Suprapubic skin (tissue), 4 donors: ENCODE data around the gene TAS2R3. TPM values are rescaled to one million over a fixed set of nuclear protein-coding genes. Genes with fewer than 3 reads are reported as not detected.
A peak's percentile ranks its signal among the peaks of the same experiment; 100 is the strongest.
"Not testable (repeated sequence)": the region's sequence is repeated elsewhere in the genome, so short reads cannot be mapped to it uniquely, and the experiment has no call there.

ENCODE experiments used
- DNase-seq, 2 donors: peaks; one replicate each; pipeline ENCODE4 v3.0.0-alpha.2; 2019; ENCODE audit warnings: low spot score in 2 of 2
- H3K27ac ChIP-seq: fragments of 200-600 bp; sonication (generic); one replicate; pipeline ENCODE4 v1.5.1; 2019
- H3K27me3 ChIP-seq: fragments of 200-600 bp; sonication (generic); one replicate; pipeline ENCODE4 v1.5.1; 2019
- H3K36me3 ChIP-seq: fragments of 200-600 bp; sonication (generic); one replicate; pipeline ENCODE4 v1.5.1; 2019
- H3K4me1 ChIP-seq: fragments of 200-600 bp; sonication (generic); one replicate; pipeline ENCODE4 v1.5.1; 2019
- H3K4me3 ChIP-seq: fragments of 200-600 bp; sonication (generic); one replicate; pipeline ENCODE4 v1.5.1; 2019; ENCODE audit warnings: mild to moderate bottlenecking
- H3K9me3 ChIP-seq: fragments of 200-600 bp; sonication (generic); one replicate; pipeline ENCODE4 v1.5.1; 2019
- EP300 ChIP-seq: sonication (generic); formaldehyde crosslinking; IDR thresholded peaks from one replicate; pipeline ENCODE4 v1.6.1; 2017; ENCODE audit warnings: antibody characterized with exemption
- POLR2A ChIP-seq, 2 donors: fragments of 450-650 bp; IDR thresholded peaks; one replicate each; pipeline ENCODE4 v1.6.1; 2017; ENCODE audit warnings: antibody characterized with exemption in 2 of 2, mild to moderate bottlenecking in 2 of 2, moderate library complexity in 2 of 2
- POLR2AphosphoS5 ChIP-seq, 3 donors: sonication (generic); formaldehyde crosslinking; IDR thresholded peaks; one replicate each; pipeline ENCODE4 v1.6.1; 2017; ENCODE audit warnings: antibody characterized with exemption in 3 of 3
- WGBS: methylation state at CpG from one replicate; pipeline ENCODE4 v1.1.5; 2018; 5-methylcytosine and 5-hydroxymethylcytosine counted together
- total RNA-seq, 4 donors: library from RNA; depleted of rRNA; stranded (reverse); fragments of >200 nt; gene quantifications; one replicate each; pipeline ENCODE4 v1.1.0, GENCODE V29; 2016
- TF ChIP-seq, protein P1 (sequence below), 2 donors: fragments of 200-600 bp in 1 of 2; fragments of 450-650 bp in 1 of 2; sonication (generic) in 1 of 2; IDR thresholded peaks; one replicate each; pipeline ENCODE4 v1.5.1; 2016 to 2019; ENCODE audit warnings: antibody characterized with exemption in 2 of 2, mild to moderate bottlenecking in 1 of 2, moderate library complexity in 1 of 2

TAS2R3 gene
- total RNA-seq, 4 donors from 2014 or later, result 1.1 to 7.5 (median 3.4) TPM

DNA sequence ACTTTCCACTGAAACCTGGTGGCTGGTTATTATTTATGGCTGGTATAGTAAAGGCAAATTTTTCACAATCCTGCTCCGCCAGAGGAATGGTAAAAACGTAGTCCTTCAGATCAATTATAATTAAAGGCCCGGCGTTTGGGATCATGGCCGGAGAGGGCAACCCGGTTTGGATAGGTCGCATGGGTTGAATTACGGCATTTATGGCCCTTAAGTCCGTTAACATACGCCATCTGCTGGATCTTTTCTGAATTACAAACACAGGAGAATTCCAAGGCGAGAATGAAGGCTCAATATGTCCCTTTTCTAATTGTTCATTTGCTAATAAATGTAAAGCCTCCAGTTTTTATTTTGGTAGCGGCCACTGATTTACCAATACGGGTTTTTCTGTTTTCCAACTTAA is 11.3 kb upstream of the TAS2R3 start:
- Histone ChIP-seq H3K27me3 (no peaks in the 10 kb centered on the region), H3K4me1 (no peaks in the 10 kb centered on the region), H3K4me3 (no peak overlapping the region), H3K9me3 (peaks cover 19% of the 10 kb centered on the region), H3K27ac (no peak overlapping the region), H3K36me3 (peaks cover 81% of the 10 kb centered on the region)
- DNase-seq, result no peak
- 96% methylated on average over 13 of the region's 13 CpGs for WGBS
- no peak for TF ChIP-seq EP300

DNA sequence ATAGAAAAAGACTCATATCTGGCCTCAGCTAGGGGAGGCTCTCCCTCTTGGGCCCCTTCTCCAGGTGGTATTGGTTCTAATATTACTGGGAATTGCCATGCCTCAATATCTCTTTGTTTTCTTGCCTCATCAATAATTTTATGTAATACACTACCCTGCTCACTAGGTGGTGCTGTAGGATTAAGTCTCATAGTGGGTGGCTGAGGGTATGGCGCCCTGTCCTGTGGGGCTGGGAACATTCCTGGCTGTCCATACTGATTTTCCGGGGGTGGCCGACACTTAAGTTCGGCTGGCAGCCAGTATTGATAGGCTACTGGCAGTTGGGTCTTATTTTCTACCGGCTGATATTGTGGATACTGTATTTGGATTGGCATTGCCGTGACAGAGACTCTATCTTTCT is 9.0 kb upstream of the TAS2R3 start:
- 79% methylated on average over 6 of the region's 6 CpGs for WGBS

DNA sequence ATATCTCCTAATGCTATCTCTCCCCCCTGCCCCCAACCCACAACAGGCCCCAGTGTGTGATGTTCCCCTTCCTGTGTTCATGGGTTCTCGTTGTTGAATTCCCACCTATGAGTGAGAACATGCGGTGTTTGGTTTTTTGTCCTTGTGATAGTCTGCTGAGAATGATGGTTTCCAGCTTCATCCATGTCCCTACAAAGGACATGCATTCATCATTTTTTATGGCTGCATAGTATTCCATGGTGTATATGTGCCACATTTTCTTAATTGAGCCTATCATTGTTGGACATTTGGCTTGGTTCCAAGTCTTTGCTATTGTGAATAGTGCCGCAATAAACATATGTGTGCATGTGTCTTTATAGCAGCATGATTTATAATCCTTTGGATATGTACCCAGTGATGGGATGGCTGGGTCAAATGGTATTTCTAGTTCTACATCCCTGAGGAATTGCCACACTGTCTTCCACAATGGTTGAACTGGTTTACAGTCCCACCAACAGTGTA is 6.2 kb downstream of the TAS2R3 start:
- H3K36me3 ChIP-seq, H3K9me3 ChIP-seq, H3K4me3 ChIP-seq, DNase-seq, H3K27ac ChIP-seq, H3K4me1 ChIP-seq, H3K27me3 ChIP-seq: not testable (repeated sequence)
- 99% methylated on average over 3 of the region's 3 CpGs for WGBS

More for the DNA sequence above, 9.0 kb upstream of the TAS2R3 start:
- H3K4me1 ChIP-seq, result no peaks in the 10 kb centered on the region
- H3K36me3 ChIP-seq, result peaks cover 75% of the 10 kb centered on the region
- no peak for TF ChIP-seq EP300
- TF ChIP-seq, protein P1, sequence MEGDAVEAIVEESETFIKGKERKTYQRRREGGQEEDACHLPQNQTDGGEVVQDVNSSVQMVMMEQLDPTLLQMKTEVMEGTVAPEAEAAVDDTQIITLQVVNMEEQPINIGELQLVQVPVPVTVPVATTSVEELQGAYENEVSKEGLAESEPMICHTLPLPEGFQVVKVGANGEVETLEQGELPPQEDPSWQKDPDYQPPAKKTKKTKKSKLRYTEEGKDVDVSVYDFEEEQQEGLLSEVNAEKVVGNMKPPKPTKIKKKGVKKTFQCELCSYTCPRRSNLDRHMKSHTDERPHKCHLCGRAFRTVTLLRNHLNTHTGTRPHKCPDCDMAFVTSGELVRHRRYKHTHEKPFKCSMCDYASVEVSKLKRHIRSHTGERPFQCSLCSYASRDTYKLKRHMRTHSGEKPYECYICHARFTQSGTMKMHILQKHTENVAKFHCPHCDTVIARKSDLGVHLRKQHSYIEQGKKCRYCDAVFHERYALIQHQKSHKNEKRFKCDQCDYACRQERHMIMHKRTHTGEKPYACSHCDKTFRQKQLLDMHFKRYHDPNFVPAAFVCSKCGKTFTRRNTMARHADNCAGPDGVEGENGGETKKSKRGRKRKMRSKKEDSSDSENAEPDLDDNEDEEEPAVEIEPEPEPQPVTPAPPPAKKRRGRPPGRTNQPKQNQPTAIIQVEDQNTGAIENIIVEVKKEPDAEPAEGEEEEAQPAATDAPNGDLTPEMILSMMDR (IDR thresholded peaks at IDR 0.05), result peak in 1 of 2 donors; percentile 17
- no peak for TF ChIP-seq POLR2AphosphoS5 (IDR thresholded peaks at IDR 0.05)
- TF ChIP-seq POLR2A (IDR thresholded peaks at IDR 0.05), result no peak
- peaks cover 19% of the 10 kb centered on the region for H3K9me3 ChIP-seq
- H3K4me3 ChIP-seq, result no peak overlapping the region
- DNase-seq, result no peak
- no peaks in the 10 kb centered on the region for H3K27me3 ChIP-seq
- no peak overlapping the region for H3K27ac ChIP-seq

DNA sequence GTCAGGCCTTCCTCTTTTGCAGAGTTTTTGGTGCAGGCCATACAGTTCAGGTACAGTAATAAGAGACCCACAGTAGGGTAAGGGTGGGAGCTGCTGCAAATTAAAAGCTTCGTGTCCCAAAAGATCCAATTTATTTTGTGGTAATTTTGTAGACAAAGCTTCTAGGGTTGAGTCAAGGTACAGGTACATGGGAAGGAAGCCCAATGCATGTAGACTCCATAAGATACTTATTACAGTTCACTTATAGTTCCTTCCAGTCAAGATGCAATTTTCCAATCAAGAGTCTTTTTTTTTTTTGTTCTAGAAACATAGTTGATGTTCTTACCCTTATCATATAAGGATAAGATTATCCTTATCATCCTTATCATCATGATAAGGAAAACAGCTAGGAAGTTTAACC is 12.5 kb downstream of the TAS2R3 start, which contains the start of gene TAS2R4:
TAS2R4 (plus strand) TSS at position 301 of the 400 bp plus-strand sequence. CDS start 1,815 bp downstream, outside the sequence.
- Histone ChIP-seq H3K36me3 (peaks cover 42% of the 10 kb centered on the region), H3K27me3 (no peaks in the 10 kb centered on the region), H3K4me1 (no peaks in the 10 kb centered on the region), H3K9me3 (no peaks in the 10 kb centered on the region), H3K27ac (no peak within 1 kb of the TSS), H3K4me3 (no peak within 1 kb of the TSS)
- no peak for TF ChIP-seq POLR2AphosphoS5 (IDR thresholded peaks at IDR 0.05)
- TF ChIP-seq, protein P1 (IDR thresholded peaks at IDR 0.05), result no peak
- no peak for TF ChIP-seq EP300
- TF ChIP-seq POLR2A (IDR thresholded peaks at IDR 0.05), result no peak
- 93% methylated on average over 1 of the region's 1 CpG for WGBS
- DNase-seq, result no peak

DNA sequence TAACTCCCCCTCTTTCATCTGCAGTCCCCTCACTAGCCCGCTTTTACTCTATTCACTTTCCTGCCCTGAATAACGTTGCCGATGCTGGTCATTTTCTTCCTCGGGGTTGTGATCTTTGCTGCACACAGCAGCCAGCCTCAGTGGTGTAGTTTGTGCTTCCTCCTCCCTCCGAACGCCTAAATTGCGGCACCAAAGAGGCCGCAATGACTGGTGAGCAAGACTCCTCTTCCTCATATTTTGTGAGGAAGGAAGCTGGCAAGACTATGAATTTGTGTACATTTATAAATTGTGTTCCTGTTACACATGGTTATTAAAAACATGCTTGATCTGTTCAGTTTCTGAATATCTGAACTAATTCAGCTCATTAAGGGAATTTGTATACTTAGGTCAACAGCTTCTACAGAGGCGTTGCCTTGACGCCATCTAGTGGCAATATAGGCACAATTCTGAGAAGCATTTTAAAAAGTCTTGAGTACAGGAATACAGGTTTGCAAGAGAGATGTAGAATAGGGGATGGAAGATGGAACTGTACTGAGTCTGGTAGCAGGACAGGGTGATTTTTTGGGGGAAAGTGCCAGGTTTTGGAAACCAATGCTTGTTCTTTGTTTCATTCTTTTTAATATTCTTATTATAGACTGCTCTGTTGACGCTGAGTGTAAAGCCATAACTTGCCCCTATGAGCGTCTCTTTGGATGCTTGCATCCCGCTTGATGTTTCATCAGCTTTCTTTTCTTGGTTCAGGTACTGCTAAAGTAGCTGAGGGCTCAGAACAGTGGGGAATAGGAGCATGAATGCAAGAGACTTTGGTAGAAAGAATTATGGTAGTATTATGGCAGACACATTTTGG is 22.0 kb downstream of the TAS2R3 start:
- no peak for DNase-seq
- WGBS, result 69% methylated on average over 13 of the region's 13 CpGs
- no peak for TF ChIP-seq POLR2AphosphoS5 (IDR thresholded peaks at IDR 0.05)
- TF ChIP-seq POLR2A (IDR thresholded peaks at IDR 0.05), result no peak
- TF ChIP-seq, protein P1 (IDR thresholded peaks at IDR 0.05), result peak; percentile 8 to 39
- no peak for TF ChIP-seq EP300
- H3K4me1 ChIP-seq, result no peaks in the 10 kb centered on the region
- H3K4me3 ChIP-seq, result no peak overlapping the region
- no peaks in the 10 kb centered on the region for H3K27me3 ChIP-seq
- H3K9me3 ChIP-seq, result no peaks in the 10 kb centered on the region
- H3K27ac ChIP-seq, result no peak overlapping the region
- H3K36me3 ChIP-seq, result peaks cover 21% of the 10 kb centered on the region

DNA sequence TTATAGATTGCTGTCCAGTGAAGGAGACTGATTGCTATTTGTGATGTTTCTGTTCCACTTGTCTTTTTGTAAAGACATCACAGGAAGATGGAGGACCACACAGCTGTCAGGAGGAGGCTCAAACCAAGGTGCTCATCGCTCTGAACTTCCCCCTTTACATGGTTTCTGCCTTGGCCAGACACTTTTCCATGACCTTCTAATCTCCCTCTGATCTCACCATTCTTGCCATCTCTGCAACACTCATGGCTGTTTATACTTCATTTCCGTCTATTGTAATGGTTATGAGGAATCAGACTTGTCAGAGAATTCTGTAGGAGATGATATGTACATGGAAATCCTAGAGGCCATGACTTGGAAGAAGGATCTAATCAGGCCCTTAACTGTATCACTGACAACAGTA is 24.4 kb downstream of the TAS2R3 start:
- Histone ChIP-seq H3K9me3 (no peaks in the 10 kb centered on the region), H3K4me3 (no peak overlapping the region), H3K4me1 (peaks cover 4% of the 10 kb centered on the region), H3K27ac (no peak overlapping the region), H3K36me3 (peaks cover 22% of the 10 kb centered on the region), H3K27me3 (no peaks in the 10 kb centered on the region)
- no peak for TF ChIP-seq POLR2AphosphoS5 (IDR thresholded peaks at IDR 0.05)
- TF ChIP-seq, protein P1 (IDR thresholded peaks at IDR 0.05), result no peak
- no peak for TF ChIP-seq EP300
- no peak for TF ChIP-seq POLR2A (IDR thresholded peaks at IDR 0.05)
- 92% methylated on average over 2 of the region's 2 CpGs for WGBS
- no peak for DNase-seq
